Measurements from ENCODE around the gene CD59. TPM values are rescaled to one million over a fixed set of nuclear protein-coding genes. Genes with fewer than 3 reads are reported as not detected.
"Not testable (repeated sequence)": the region's sequence is repeated elsewhere in the genome, so short reads cannot be mapped to it uniquely, and the experiment has no call there.

CD59 gene
- total RNA-seq, 4 donors from 2014 or later = 476 to 717 (median 695) TPM

GRCh38 chr11:33663121-33663520 is 73.1 kb downstream of the CD59 start:
- Histone ChIP-seq H3K9me3 (no peaks in the 10 kb centered on the region), H3K4me3 (no peak overlapping the region), H3K36me3 (no peaks in the 10 kb centered on the region), H3K27ac (no peak overlapping the region), H3K4me1 (peaks cover 3 to 5% of the 10 kb centered on the region in 2 donors), H3K27me3 (no peaks in the 10 kb centered on the region)
- in situ Hi-C loops (cut with MboI; ENCODE audit: low sequenced_read_pairs in 4 of 4) (no loop called here), intact Hi-C loops (cut with DNase I; ENCODE audit: low total_unique reads) (no loop called here)
- no peak for TF ChIP-seq CTCF (IDR thresholded peaks at IDR 0.05 in 4 of 5, conservative IDR thresholded peaks at IDR 0.05 in 1 of 5)
- TF ChIP-seq POLR2A (IDR thresholded peaks at IDR 0.05) = no peak
- no peak for ATAC-seq
- DNase-seq = no peak

- H3K27me3 ChIP-seq; H3K36me3 ChIP-seq; in situ Hi-C loops (cut with MboI; ENCODE audit: low sequenced_read_pairs in 4 of 4); H3K27ac ChIP-seq; DNase-seq; H3K4me1 ChIP-seq; intact Hi-C loops (cut with DNase I; ENCODE audit: low total_unique reads); H3K9me3 ChIP-seq; H3K4me3 ChIP-seq; ATAC-seq: not testable (repeated sequence)
These were observed 74.7 kb downstream of the CD59 start for GRCh38 chr11:33661526-33661925.

- no peak overlapping the region for H3K4me3 ChIP-seq
- no peaks in the 10 kb centered on the region for H3K36me3 ChIP-seq
- DNase-seq (no peak), ATAC-seq (no peak)
- H3K9me3 ChIP-seq = no peaks in the 10 kb centered on the region
- no peaks in the 10 kb centered on the region for H3K27me3 ChIP-seq
- no peak for TF ChIP-seq POLR2A (IDR thresholded peaks at IDR 0.05)
- no peak for TF ChIP-seq CTCF (IDR thresholded peaks at IDR 0.05 in 4 of 5, conservative IDR thresholded peaks at IDR 0.05 in 1 of 5)
- peaks cover 3 to 6% of the 10 kb centered on the region in 2 donors for H3K4me1 ChIP-seq
- in situ Hi-C loops (cut with MboI; ENCODE audit: low sequenced_read_pairs in 4 of 4) (no loop called here), intact Hi-C loops (cut with DNase I; ENCODE audit: low total_unique reads) (no loop called here)
- H3K27ac ChIP-seq = no peak overlapping the region
These were observed 75.3 kb downstream of the CD59 start for GRCh38 chr11:33660962-33661361.

GRCh38 chr11:33659370-33660139 is 76.7 kb downstream of the CD59 start:
- H3K9me3 ChIP-seq = no peaks in the 10 kb centered on the region
- no peak for DNase-seq
- no peaks in the 10 kb centered on the region for H3K36me3 ChIP-seq
- H3K4me3 ChIP-seq = no peak overlapping the region
- no peaks in the 10 kb centered on the region for H3K27me3 ChIP-seq
- TF ChIP-seq POLR2A (IDR thresholded peaks at IDR 0.05) = no peak
- no peak for TF ChIP-seq CTCF (IDR thresholded peaks at IDR 0.05 in 4 of 5, conservative IDR thresholded peaks at IDR 0.05 in 1 of 5)
- in situ Hi-C loops (cut with MboI; ENCODE audit: low sequenced_read_pairs in 4 of 4) = no loop called here
- no peak overlapping the region for H3K27ac ChIP-seq
- ATAC-seq = no peak
- peaks cover 3 to 6% of the 10 kb centered on the region in 2 donors for H3K4me1 ChIP-seq
- intact Hi-C loops (cut with DNase I; ENCODE audit: low total_unique reads) = no loop called here

- ATAC-seq (peak in 1 of 2 donors; percentile 33), DNase-seq (no peak)
- no peak overlapping the region for H3K4me3 ChIP-seq
- H3K36me3 ChIP-seq = no peaks in the 10 kb centered on the region
- in situ Hi-C loops (cut with MboI; ENCODE audit: low sequenced_read_pairs in 4 of 4) = no loop called here
- H3K27me3 ChIP-seq = no peaks in the 10 kb centered on the region
- TF ChIP-seq POLR2A (IDR thresholded peaks at IDR 0.05) (no peak), CTCF (IDR thresholded peaks at IDR 0.05 in 4 of 5, conservative IDR thresholded peaks at IDR 0.05 in 1 of 5) (no peak)
- H3K9me3 ChIP-seq = no peaks in the 10 kb centered on the region
- no peak overlapping the region for H3K27ac ChIP-seq
- peaks cover 6 to 7% of the 10 kb centered on the region in 2 donors for H3K4me1 ChIP-seq
- intact Hi-C loops (cut with DNase I; ENCODE audit: low total_unique reads) = no loop called here
These were observed 77.9 kb downstream of the CD59 start for GRCh38 chr11:33658195-33658900.
